NCI-H2171 treated with DMSO at 0.1 percent for 48 hours (cell line): Measurements from ENCODE around the gene WASF2.
"Not testable (repeated sequence)": the region's sequence is repeated elsewhere in the genome, so short reads cannot be mapped to it uniquely, and the experiment has no call there.

Experiments
- DNase-seq: peaks from one replicate; lab custom pipeline; 2025; lab: John Stamatoyannopoulos, UW

The WASF2 gene

GRCh38 chr1:27397749-27398148 is 92.2 kb downstream of the WASF2 start:
- DNase-seq = no peak

- no peak for DNase-seq
These were observed 92.9 kb downstream of the WASF2 start for GRCh38 chr1:27397110-27397509.

- peak; percentile 82 for DNase-seq
These were observed 94.3 kb downstream of the WASF2 start for GRCh38 chr1:27395441-27396195.

GRCh38 chr1:27394925-27395324 is 95.0 kb downstream of the WASF2 start:
- no peak for DNase-seq

GRCh38 chr1:27394282-27394658 is 95.7 kb downstream of the WASF2 start:
- no peak for DNase-seq

- no peak for DNase-seq
These were observed 96.2 kb downstream of the WASF2 start for GRCh38 chr1:27393641-27394281.

- no peak for DNase-seq
These were observed 97.0 kb downstream of the WASF2 start for GRCh38 chr1:27392778-27393635.

GRCh38 chr1:27392096-27392777 is 97.7 kb downstream of the WASF2 start, which contains the start of gene GPR3:
GPR3 (plus strand) TSS chr1:27392622; CDS start chr1:27393799, 1,177 bp downstream.
- DNase-seq = peak; percentile 90

GRCh38 chr1:27391511-27392095 is 98.4 kb downstream of the WASF2 start:
- no peak for DNase-seq

- DNase-seq = peak; percentile 80
These were observed 101.5 kb downstream of the WASF2 start for GRCh38 chr1:27388337-27389005.

GRCh38 chr1:27384797-27385196 is 105.2 kb downstream of the WASF2 start:
- not testable (repeated sequence) for DNase-seq

- no peak for DNase-seq
These were observed 106.3 kb downstream of the WASF2 start for GRCh38 chr1:27383661-27384060.

GRCh38 chr1:27383039-27383605 is 106.8 kb downstream of the WASF2 start, which contains the start of gene CD164L2:
CD164L2 (minus strand) TSS chr1:27383333; CDS start chr1:27383239, 94 bp downstream.
- DNase-seq = peak; percentile 30

GRCh38 chr1:27381969-27382762 is 107.8 kb downstream of the WASF2 start:
- no peak for DNase-seq

GRCh38 chr1:27380766-27381733 is 108.9 kb downstream of the WASF2 start:
- DNase-seq = no peak

GRCh38 chr1:27380224-27380623 is 109.7 kb downstream of the WASF2 start:
- DNase-seq = no peak

- DNase-seq = no peak
These were observed 110.3 kb downstream of the WASF2 start for GRCh38 chr1:27379564-27380122.
